NCI-H748 (cell line): ENCODE results near the gene SLC35F5.
"Not testable (repeated sequence)": the region's sequence is repeated elsewhere in the genome, so short reads cannot be mapped to it uniquely, and the experiment has no call there.

Experiments used
- DNase-seq: peaks from one replicate; lab custom pipeline; 2025; ENCODE audit not compliant: unreplicated experiment; lab: John Stamatoyannopoulos, UW

The SLC35F5 gene

DNA sequence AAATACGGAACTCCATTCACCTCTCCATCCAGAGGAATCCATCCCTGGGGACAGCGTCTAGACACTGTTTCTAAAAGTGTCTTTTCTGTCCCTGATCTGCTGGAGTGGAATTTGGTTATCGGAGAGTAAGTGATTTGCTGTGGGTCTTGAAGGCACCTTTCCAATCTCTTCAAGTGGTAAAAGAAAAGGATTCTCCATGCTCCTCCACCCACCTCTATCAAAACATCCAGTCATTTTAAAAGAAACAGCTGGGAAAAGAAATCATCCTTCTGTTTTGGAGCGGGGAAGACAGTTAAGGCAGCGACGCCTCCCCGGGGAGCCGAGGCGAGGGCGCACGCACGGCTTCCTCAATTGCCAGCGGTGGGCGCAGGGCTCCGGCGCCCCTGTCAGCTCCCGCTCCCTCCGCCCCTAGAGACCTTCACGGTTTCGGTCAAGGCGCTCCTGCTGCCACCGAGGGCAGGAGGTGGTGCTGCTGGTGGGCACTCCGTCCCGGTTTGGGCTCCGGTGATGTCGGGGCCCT is 547 bp downstream of the SLC35F5 start:
- DNase-seq: no peak

DNA sequence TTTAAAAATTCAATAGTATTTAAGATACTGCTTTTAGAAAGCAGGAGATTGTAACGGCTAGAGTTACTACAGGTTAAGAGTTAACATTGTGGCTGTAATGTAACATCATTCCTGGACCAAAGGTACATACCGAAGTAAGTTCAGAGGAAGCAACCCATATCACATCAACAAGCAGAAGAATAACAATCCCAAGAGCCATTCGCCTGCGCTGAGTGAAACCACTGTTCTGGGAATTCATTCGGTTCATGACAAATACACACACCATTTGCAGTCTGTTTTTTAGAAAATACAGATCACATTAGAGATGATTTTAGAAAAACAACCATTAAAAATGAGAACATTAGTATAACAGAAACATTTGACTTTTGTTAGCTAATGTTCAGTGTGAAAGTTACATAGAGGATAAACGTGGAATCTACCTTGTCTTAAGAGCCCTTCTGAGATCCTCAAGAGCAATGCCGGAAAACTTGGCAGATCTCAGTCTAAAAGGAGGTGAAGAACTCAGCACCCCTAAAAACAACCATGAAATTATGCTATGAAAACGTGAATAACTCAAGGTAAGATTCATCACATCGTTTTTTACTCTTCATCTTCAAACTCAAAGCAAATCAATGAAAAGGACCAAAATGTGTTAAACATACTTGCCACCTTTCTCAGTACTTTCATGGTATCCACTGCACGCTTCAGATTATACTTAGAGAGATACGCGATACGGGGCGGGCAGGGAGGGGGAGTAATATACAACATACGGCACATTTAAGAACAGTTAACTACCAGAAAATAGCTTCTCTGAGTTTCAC is 1.2 kb downstream of the SLC35F5 start:
- DNase-seq: peak; percentile 14

DNA sequence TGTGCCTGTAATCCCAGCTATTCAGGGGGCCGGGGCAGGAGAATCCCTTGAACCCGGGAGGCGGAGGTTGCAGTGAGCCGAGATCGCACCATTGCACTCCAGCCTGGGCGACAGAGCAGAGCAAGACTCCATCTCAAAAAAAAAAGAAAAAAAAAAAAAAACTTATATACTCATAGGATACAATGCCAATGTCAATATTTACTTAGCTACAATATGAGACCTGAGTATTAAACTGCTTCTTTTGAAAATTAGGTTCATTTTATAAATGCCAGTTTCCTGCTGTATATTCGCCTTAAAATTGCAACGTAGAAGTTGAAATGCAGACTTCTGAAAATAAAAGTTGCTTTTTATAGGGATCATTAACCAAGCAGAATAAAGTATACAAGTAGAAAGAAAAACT is 2.3 kb downstream of the SLC35F5 start:
- DNase-seq: no peak

DNA sequence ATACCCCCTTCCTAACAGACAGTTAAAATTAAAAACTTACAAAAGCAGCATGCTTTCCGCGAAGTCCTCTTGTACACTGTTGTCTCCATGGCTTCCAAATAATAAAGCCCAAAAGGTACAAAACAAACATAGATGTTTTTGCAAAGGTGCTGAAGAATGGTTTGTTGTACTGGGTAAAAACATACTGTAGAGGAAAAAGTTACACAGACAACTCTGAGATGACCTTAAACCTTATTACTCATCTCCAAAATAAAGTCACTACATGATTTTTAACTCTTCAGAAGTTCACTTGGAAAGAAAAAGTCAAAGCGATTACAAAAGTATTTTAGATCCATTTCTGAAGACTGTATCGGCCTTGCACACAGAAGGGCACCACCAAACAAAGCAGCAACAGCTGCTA is 6.1 kb downstream of the SLC35F5 start:
- no peak for DNase-seq

DNA sequence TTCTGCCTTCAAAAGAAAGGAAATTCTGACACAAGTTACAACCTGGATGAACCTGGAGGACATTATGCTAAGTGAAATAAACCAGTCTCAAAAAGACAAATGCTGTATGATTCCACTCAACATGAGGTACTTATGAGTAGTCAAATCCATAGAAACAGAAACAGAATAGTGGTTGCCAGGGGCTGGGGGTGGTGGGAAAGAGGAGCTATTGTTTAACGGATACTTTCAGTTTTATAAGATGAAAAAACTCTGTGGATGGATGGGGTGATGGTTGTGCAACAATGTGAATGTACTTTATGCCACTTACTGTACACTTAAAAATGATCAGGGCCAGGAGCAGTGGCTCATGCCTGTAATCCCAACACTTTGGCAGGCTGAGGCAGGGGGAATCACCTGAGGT is 15.4 kb downstream of the SLC35F5 start:
- no peak for DNase-seq

DNA sequence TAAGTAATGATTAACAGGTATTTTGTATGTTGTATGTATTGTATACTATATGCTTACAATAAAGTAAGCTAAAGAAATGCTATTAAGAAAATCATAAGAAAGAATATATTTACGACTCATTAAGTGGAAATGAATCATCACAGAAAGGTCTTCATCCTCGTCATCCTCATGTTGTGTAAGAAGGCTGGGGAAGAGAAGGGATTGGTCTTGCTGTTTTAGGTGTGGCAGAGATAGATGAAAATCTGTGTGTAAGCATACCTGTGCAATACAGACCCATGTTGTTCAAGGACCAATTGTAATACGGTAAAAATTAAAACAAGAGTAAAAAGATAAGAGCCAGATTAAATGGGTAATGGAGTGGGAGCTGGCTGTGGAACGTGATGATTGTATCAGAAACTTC is 16.6 kb downstream of the SLC35F5 start:
- DNase-seq: no peak

DNA sequence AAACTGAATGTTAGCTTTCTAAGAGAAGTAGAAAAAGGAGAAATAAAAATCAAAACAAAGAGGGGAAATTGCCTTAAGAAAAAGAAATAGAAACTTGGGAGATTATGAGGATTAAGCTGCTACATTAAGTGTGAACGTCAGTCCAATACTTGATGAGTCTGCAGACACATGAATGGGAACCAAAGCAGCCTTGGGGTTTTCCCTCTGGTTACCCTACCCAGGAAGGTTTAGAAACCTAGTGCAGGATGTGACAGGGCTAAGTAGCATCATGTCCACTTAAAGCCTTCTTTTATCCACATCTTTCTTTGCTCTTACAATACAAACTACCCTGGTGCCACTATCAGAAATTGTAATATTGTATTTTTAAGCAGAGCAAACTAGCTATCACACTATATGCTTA is 22.3 kb downstream of the SLC35F5 start:
- no peak for DNase-seq

DNA sequence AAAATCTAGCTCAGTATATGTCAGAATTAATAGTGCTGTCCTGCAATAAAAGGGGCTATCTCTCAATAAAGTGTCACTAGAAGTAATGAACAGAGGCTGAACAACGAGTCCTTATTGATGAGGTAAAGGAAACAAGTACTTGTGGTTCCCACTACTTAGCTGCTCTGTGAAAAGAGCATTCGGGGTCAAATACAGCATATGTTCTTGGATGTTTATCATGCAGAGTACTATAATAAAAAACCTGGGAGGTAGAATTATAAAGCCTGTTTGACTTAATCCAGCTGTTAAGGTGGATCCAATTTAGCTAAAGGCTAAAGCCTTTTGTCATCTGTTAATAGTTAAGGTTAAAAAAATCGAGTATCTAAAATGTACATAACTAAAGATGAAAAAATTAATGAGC is 32.4 kb downstream of the SLC35F5 start:
- no peak for DNase-seq

DNA sequence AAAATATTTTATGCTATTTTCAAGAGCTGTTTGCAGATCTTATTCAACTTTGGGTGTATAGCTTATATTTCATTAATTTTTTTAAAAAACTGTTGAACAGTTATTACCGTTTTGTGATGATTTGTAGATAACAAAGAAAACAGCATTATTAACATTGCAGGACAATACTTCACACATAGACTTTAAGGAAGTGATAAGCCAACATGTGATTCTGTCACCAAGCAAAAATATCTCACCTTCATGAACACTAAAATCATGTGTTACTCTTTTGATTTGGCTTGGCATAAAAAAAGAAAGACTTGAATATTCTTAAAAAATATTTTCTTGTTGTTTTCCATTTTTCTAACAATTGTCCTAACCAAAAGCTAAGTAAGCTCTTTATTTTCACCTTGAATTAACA is 33.0 kb downstream of the SLC35F5 start:
- DNase-seq: no peak

DNA sequence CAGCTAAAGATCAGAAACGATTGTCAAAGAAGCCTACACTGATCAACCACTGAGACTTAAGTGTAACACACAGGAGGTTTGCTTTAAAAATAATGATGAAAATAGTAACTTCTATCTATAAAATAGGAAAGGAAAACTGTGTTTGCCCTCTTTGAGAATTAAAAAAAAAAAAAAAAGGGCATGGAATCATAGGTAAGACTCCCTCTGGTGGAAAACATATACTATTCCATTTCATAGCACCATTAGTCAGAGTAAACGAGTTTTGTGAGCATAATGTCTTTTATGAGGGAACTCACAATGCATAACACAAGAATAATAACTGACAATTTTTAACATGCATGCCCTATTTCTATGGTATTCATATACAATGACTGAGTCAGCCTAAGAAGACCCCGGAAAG is 36.3 kb downstream of the SLC35F5 start:
- DNase-seq: peak; percentile 33

DNA sequence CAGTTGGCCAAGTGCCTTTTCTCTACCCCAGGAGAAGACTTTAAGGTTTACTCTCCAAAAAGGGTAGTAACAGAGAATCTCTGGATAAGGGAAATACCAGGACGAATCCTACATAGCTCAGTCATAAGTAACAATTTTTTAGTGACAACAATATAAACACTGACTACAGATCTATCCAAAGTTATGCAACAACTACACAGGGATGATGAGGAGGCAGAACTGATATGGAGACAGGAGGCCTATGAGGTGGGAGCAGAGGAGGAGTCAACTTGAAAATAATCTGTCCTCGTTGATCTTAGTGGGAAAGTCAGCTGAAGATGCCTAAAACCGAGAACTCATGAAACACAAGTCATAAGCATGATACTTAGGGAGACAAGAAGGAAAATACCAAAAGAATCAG is 40.2 kb downstream of the SLC35F5 start:
- DNase-seq: no peak

DNA sequence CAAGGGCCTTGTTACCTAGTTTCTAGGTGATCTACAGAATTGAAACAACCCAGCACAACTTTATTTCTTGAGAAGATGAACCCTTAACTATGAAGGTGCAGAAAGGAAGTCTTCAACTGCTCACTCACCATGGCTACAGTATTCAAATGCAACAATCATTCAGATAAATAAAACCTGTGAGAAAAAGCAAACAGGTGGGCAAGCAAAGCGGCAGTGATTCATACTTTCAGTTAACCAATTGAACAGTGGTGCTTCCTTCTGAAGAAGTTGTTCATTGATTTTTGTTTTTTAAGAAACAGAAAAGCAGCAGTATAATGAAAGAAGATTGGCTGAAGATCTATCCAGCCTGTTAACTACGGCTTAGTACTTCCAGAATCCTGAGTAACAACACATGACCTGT is 43.5 kb downstream of the SLC35F5 start:
- no peak for DNase-seq

DNA sequence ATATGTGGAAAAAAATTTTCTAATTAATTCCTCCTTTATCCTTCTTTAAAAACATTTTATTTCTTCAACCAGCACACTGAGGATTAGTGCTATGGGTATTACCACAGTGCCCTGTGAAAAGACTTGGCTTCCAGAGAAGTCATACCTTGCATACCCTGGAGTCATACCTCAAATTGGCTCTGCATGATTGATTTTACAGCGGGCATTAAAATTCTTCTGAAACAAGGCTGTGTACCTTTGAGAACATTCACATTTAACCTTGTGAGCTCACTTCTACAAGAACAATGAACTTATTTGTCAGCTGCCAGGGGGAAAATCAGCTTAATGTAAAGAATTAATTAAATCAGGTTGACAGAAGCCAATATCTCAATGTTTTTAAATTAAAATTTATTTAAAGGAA is 44.6 kb downstream of the SLC35F5 start:
- peak; percentile 11 for DNase-seq

DNA sequence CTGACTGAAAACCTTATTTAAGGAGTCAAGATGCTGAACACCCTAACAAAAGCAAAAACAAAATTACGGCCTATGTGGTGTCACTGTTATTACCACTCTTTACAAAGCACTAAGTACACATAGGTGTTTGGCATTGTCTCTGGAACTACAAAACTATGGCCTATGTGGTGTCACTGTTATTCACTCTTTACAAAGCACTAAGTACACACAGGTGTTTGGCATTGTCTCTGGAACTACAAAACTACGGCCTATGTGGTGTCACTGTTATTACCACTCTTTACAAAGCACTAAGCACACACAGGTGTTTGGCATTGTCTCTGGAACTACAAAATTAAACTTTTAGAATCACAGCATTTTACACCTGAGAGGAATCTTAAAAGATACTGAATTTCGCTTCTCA is 47.4 kb downstream of the SLC35F5 start:
- peak; percentile 97 for DNase-seq

DNA sequence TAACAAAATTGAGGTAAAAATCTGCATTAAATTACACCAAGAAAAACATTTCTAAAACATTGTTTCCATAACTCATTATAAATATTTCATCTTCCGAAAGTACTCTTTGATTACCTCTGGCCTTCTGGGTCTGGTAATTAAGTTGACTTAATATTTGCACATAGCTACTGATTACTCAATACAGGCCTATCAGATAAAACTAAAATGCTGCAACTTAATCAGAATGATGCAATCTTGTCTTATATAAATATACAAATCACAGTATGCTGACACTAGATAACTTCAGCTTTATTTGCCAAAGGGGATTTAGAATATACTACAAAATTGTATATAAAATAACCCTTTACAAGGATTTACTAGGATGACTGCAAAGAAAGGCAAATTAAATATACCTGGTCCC is 49.3 kb downstream of the SLC35F5 start:
- peak; percentile 14 for DNase-seq

DNA sequence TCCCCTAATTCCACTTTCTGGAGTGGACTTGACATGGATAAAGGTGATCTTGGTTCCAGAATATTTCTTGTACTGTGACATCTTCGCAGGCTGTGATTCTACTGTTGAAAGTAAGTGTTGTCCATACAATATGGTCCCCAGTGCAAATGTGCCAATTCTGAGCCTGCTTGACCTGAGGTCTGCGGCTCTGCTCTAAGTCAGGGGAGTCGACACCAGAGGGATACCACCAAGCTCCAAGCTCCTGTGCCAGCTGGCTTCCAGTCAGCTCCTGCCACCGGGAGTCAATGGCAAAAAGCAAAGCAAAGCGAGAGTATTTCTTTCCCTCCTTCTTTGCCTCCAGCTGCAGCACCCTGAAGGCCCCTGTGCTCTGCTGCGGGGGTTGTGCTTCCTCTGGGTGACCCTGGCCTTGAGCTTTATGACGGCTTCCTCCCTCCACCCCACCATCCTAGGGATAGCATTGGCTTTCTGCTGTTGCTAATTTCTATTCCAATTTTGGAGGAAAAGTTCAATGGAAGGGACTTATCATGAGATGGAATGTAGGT is 50.4 kb downstream of the SLC35F5 start:
- DNase-seq: no peak

DNA sequence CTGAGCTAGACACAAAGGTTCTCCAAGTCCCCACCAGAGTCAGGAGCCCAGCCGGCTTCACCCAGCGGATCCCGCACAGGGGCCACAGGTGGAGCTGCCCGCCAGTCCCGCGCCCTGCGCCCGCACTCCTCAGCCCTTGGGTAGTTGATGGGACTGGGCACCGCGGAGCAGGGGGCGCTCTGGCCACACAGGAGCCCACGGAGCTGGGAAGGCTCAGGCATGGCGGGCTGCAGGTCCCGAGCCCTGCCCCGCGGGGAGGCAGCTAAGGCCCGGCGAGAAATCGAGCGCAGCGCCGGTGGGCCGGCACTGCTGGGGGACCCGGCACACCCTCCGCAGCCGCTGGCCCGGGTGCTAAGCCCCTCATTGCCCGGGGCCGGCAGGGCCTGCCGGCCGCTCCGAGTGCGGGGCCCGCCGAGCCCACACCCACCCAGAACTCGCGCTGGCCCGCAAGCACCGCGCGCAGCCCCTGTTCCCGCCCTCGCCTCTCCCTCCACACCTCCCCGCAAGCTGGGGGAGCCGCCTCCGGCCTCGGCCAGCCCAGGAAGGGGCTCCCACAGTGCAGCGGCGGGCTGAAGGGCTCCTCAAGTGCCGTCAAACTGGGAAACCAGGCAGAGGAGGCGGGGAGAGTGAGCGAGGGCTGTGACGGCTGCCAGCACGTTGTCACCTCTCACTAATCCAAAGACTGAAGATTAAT is 52.0 kb downstream of the SLC35F5 start:
- DNase-seq: not testable (repeated sequence)

DNA sequence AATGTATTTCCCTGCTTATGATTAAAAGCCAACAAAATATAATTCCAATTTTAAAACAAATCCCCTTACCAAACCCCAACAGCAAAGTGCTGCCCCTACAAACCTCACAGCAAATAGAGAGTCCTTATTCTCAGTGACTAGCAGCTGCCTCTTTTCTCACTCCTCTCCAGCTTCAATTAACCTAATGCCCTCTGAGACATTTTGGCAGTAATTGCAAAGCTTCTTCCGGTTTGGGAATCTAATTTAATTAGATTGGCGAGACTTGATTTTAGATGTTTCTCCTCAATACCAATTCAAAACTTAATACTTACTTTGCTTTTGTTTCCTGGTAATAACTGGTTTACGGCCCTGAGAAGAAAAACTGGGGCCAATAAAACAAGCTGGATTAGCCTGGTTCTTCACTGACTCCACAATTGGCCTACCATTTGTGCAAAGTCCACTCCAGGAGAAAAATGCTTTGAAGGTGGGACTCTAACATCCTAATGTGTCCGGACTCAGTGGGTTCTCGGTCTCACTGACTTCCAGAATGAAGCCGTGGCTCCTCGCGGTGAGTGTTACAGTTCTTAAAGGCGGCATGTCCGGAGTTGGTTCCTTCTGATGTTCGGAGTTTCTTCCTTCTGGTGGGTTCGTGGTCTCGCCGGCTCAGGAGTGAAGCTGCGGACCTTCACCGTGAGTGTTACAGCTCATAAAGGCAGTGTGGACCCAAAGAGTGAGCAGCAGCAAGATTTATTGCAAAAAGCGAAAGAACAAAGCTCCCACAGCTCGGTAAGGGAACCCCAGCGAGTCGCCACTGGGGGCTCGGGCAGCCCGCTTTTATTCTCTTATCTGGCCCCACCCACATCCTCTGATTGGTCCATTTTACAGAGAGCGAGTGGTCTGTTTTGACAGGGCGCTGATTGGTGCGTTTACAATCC is 52.8 kb downstream of the SLC35F5 start:
- peak; percentile 53 for DNase-seq

DNA sequence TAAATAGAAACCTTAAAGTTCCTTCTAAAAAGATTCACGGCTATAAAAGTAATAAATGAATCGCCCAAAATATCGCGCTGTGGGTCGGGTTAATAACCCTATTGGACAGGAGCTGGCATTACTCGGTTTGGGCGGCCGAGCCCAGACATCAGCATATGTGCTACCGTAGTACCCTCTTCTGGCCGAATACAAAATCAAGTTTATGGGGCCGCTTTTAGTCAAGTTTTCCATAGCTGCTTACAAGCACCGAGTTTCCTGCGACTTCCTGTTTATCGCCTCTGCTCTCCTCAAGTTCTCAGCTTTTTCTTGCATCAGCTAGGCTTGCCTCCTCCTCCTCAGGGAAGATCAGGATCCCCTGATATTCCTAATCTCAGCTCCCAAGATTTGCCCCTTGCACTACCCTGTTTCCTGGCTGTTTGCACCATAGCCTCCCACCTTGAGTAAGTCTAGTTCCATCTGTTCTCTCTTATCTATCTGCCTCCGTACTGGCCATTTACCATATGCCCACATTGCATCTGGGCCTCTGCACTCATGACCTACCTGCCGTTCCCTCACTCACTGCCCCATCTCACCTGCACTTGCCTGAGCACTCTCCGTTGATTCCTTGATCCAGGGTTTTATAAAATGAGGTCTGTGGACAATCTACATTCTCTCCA is 56.1 kb downstream of the SLC35F5 start:
- DNase-seq: peak; percentile 2

DNA sequence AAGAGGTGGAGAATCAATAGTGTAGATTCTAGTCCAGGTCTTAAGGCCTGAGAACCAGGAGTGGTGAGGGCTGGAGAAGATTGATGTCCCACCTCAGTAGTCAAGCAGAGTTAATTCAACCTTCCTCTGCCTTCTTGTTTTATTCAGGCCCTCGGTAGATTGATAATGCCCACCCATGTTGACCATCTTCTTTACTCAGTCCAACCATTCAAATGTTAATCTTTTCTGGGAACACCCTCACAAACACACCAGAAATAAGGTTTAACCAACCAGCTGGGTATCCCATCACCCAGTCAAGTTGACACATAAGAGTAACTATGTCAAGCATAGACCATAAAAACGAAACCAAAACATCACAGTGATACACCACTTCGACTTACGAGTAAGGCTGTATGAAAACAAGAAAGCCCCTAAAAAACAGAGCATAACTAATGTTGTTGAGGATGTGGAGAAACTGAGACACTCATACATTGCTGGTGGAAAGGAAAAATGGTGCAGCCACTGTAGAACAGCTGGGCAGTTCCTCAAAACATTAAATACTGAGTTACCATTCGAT is 57.5 kb downstream of the SLC35F5 start:
- no peak for DNase-seq
